Lung (tissue), 12 donors: ENCODE measurements around the gene RTF1. TPM values are rescaled to one million over a fixed set of nuclear protein-coding genes. Genes with fewer than 3 reads are reported as not detected.

Experiments used
- ATAC-seq: fragments of 200-7000 bp; cut with Tn5 transposase; one replicate; pipeline ENCODE4 v1.9.1; 2020; ENCODE audit warnings: moderate number of reproducible peaks; ENCODE audit not compliant: insufficient read depth, low FRiP score
- DNase-seq, 3 donors: peaks; one replicate each; pipeline ENCODE4 v3.0.0-alpha.2; 2013 to 2017
- H3K27ac ChIP-seq, 2 donors: one replicate each; pipeline ENCODE4 v1.5.1; 2013; ENCODE audit warnings: mild to moderate bottlenecking in 2 of 2, moderate library complexity in 2 of 2, control low read depth in 1 of 2, inconsistent platforms in 1 of 2, low read depth in 1 of 2, low read length in 1 of 2
- H3K27me3 ChIP-seq, 3 donors: one replicate each; pipeline ENCODE4 v1.5.1; 2013; ENCODE audit warnings: low read length in 2 of 3; ENCODE audit not compliant: control insufficient read depth in 3 of 3, insufficient read depth in 3 of 3
- H3K36me3 ChIP-seq, 4 donors: one replicate each; pipeline ENCODE4 v1.5.1; 2013; ENCODE audit warnings: low read length in 4 of 4, mild to moderate bottlenecking in 1 of 4, moderate library complexity in 1 of 4; ENCODE audit not compliant: control insufficient read depth in 4 of 4, insufficient read depth in 4 of 4
- H3K4me1 ChIP-seq, 5 donors: one replicate each; pipeline ENCODE4 v1.5.1; 2013; ENCODE audit warnings: low read length in 5 of 5, mild to moderate bottlenecking in 2 of 5, moderate library complexity in 1 of 5; ENCODE audit not compliant: control insufficient read depth in 5 of 5, insufficient read depth in 5 of 5
- H3K4me3 ChIP-seq: one replicate; pipeline ENCODE4 v1.5.1; 2013; ENCODE audit warnings: mild to moderate bottlenecking, control low read depth, moderate library complexity
- H3K9ac ChIP-seq, 2 donors: one replicate each; pipeline ENCODE4 v1.5.1; 2013; ENCODE audit warnings: low read length in 2 of 2, control low read depth in 1 of 2; ENCODE audit not compliant: insufficient read depth in 1 of 2
- H3K9me3 ChIP-seq, 4 donors: one replicate each; pipeline ENCODE4 v1.5.1; 2013; ENCODE audit warnings: low read length in 3 of 4, mild to moderate bottlenecking in 1 of 4, moderate library complexity in 1 of 4; ENCODE audit not compliant: control insufficient read depth in 4 of 4, insufficient read depth in 3 of 4
- WGBS, 2 donors: extraction: QIAGEN DNeasy Blood & Tissue Kit; methylation state at CpG; one replicate each; pipeline ENCODE4 v1.1.7; 2013; 5-methylcytosine and 5-hydroxymethylcytosine counted together
- polyA plus RNA-seq, 2 donors: library from polyadenylated mRNA; stranded (reverse); fragments of 200-250 nt; gene quantifications; one replicate each; pipeline ENCODE4 v1.2.1, GENCODE V29; 2013
- total RNA-seq, 2 donors: library from RNA; depleted of rRNA in 1 of 2; stranded (reverse); fragments of >200 nt in 1 of 2; gene quantifications; one replicate each; pipeline ENCODE4 v1.2.1, GENCODE V29; 2014 to 2021
- TF ChIP-seq, protein P1 (sequence below): IDR thresholded peaks from 2 replicates; pipeline ENCODE4 v1.5.1; 2012; ENCODE audit warnings: mild to moderate bottlenecking; ENCODE audit errors: control extremely low read depth, extremely low read depth
- donor health status: control.
- donor health status: control.
- donor health status: Bipolar disorder and iron deficiency.
- donor health status: healthy.
- donor health status: DM: yes; HTN: yes; CAD: no.

The RTF1 gene
- total and polyA plus RNA-seq, 4 donors, result 14.4 to 38.6 (median 19.4) TPM

GRCh38 chr15:41505776-41506175 lies 88.9 kb downstream of the RTF1 start:
- H3K4me3 ChIP-seq, result no peak overlapping the region
- 93 to 95% methylated on average over 4 of the region's 4 CpGs for WGBS, 2 donors
- no peaks in the 10 kb centered on the region for H3K36me3 ChIP-seq
- no peak for DNase-seq
- H3K9me3 ChIP-seq, result peaks cover 0 to 2% (median 0%) of the 10 kb centered on the region in 4 donors
- no peak overlapping the region for H3K9ac ChIP-seq
- peaks cover 0 to 61% (median 40%) of the 10 kb centered on the region in 3 donors for H3K27me3 ChIP-seq
- no peak overlapping the region for H3K27ac ChIP-seq
- no peak for ATAC-seq
- TF ChIP-seq, protein P1, sequence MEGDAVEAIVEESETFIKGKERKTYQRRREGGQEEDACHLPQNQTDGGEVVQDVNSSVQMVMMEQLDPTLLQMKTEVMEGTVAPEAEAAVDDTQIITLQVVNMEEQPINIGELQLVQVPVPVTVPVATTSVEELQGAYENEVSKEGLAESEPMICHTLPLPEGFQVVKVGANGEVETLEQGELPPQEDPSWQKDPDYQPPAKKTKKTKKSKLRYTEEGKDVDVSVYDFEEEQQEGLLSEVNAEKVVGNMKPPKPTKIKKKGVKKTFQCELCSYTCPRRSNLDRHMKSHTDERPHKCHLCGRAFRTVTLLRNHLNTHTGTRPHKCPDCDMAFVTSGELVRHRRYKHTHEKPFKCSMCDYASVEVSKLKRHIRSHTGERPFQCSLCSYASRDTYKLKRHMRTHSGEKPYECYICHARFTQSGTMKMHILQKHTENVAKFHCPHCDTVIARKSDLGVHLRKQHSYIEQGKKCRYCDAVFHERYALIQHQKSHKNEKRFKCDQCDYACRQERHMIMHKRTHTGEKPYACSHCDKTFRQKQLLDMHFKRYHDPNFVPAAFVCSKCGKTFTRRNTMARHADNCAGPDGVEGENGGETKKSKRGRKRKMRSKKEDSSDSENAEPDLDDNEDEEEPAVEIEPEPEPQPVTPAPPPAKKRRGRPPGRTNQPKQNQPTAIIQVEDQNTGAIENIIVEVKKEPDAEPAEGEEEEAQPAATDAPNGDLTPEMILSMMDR, result no peak
- H3K4me1 ChIP-seq, result peaks cover 0 to 16% (median 4%) of the 10 kb centered on the region in 5 donors

- DNase-seq (no peak), ATAC-seq (no peak)
- WGBS, 2 donors, result 75 to 82% methylated on average over 10 of the region's 10 CpGs
- Histone ChIP-seq H3K27me3 (peaks cover 0 to 52% (median 32%) of the 10 kb centered on the region in 3 donors), H3K4me3 (no peak overlapping the region), H3K9me3 (peaks cover 0 to 2% (median 0%) of the 10 kb centered on the region in 4 donors), H3K9ac (no peak overlapping the region), H3K4me1 (peaks cover 0 to 11% (median 4%) of the 10 kb centered on the region in 5 donors), H3K36me3 (no peaks in the 10 kb centered on the region), H3K27ac (no peak overlapping the region)
- TF ChIP-seq, protein P1, result no peak
Measured at GRCh38 chr15:41506796-41507341, 90.0 kb downstream of the RTF1 start.

DNA sequence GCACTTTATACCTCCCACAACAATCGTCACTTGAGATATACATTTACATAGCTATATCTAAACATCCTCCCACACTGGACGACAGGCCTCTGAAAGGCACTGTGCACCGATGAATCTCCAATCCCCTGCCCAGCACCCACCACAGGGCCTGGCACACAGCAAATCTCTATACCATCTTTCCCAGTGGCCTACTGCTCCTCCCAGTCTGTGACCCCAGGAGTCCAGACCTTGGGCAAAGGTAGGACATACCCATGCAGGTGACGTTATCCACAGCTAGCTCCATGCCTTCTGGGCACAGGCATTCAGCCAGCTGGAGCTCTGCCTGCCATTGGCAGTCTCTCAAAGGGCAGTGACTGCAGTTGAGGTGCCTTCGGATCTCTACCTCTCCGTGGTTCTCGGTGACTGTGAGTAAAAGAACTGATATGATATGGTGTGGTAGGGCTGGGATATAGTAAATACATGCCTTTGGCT lies 91.0 kb downstream of the RTF1 start:
- 73 to 84% methylated on average over 7 of the region's 7 CpGs for WGBS, 2 donors
- no peak overlapping the region for H3K4me3 ChIP-seq
- H3K27me3 ChIP-seq, result peaks cover 0 to 52% (median 32%) of the 10 kb centered on the region in 3 donors
- H3K9me3 ChIP-seq, result no peaks in the 10 kb centered on the region
- H3K36me3 ChIP-seq, result no peaks in the 10 kb centered on the region
- TF ChIP-seq, protein P1, result no peak
- H3K27ac ChIP-seq, result no peak overlapping the region
- ATAC-seq, result no peak
- no peak for DNase-seq
- H3K9ac ChIP-seq, result no peak overlapping the region
- peaks cover 0 to 10% (median 8%) of the 10 kb centered on the region in 5 donors for H3K4me1 ChIP-seq
